ENCODE measurements around the gene DNAJA4. TPM values are rescaled to one million over a fixed set of nuclear protein-coding genes. Genes with fewer than 3 reads are reported as not detected.

DNAJA4 gene
- total RNA-seq, 1 donor from 2014 or later: not detected

GRCh38 chr15:78284758-78285157 is 20.4 kb downstream of the DNAJA4 start:
- peaks cover 2% of the 10 kb centered on the region for H3K36me3 Mint-ChIP-seq (ENCODE audit: low read depth)
- no peaks in the 10 kb centered on the region for H3K4me1 Mint-ChIP-seq
- H3K27ac Mint-ChIP-seq (ENCODE audit: unreplicated experiment): no peak overlapping the region
- H3K4me3 Mint-ChIP-seq: no peak overlapping the region
- H3K9me3 Mint-ChIP-seq: no peaks in the 10 kb centered on the region
- TF ChIP-seq CTCF (conservative IDR thresholded peaks at IDR 0.05): peak; percentile 41
- DNase-seq (ENCODE audit: low read depth, low spot score): no peak
- no peaks in the 10 kb centered on the region for H3K27me3 Mint-ChIP-seq (ENCODE audit: low read depth)

- DNase-seq (ENCODE audit: low read depth, low spot score): no peak
- Mint-ChIP-seq H3K4me1 (no peaks in the 10 kb centered on the region), H3K36me3 (ENCODE audit: low read depth) (no peaks in the 10 kb centered on the region), H3K27me3 (ENCODE audit: low read depth) (no peaks in the 10 kb centered on the region), H3K4me3 (no peak overlapping the region), H3K27ac (ENCODE audit: unreplicated experiment) (no peak overlapping the region), H3K9me3 (no peaks in the 10 kb centered on the region)
- TF ChIP-seq CTCF (conservative IDR thresholded peaks at IDR 0.05): no peak
These were observed 25.9 kb downstream of the DNAJA4 start for GRCh38 chr15:78290222-78290621.

GRCh38 chr15:78291052-78291451 is 26.7 kb downstream of the DNAJA4 start:
- no peak for TF ChIP-seq CTCF (conservative IDR thresholded peaks at IDR 0.05)
- H3K27ac Mint-ChIP-seq (ENCODE audit: unreplicated experiment): no peak overlapping the region
- no peak overlapping the region for H3K4me3 Mint-ChIP-seq
- no peaks in the 10 kb centered on the region for H3K36me3 Mint-ChIP-seq (ENCODE audit: low read depth)
- H3K27me3 Mint-ChIP-seq (ENCODE audit: low read depth): no peaks in the 10 kb centered on the region
- no peaks in the 10 kb centered on the region for H3K4me1 Mint-ChIP-seq
- H3K9me3 Mint-ChIP-seq: no peaks in the 10 kb centered on the region
- DNase-seq (ENCODE audit: low read depth, low spot score): no peak

GRCh38 chr15:78291698-78292097 is 27.3 kb downstream of the DNAJA4 start:
- Mint-ChIP-seq H3K27me3 (ENCODE audit: low read depth) (no peaks in the 10 kb centered on the region), H3K4me3 (no peak overlapping the region), H3K36me3 (ENCODE audit: low read depth) (no peaks in the 10 kb centered on the region), H3K4me1 (no peaks in the 10 kb centered on the region), H3K27ac (ENCODE audit: unreplicated experiment) (no peak overlapping the region), H3K9me3 (no peaks in the 10 kb centered on the region)
- no peak for TF ChIP-seq CTCF (conservative IDR thresholded peaks at IDR 0.05)
- DNase-seq (ENCODE audit: low read depth, low spot score): no peak

GRCh38 chr15:78292219-78292618 is 27.9 kb downstream of the DNAJA4 start:
- Mint-ChIP-seq H3K4me3 (no peak overlapping the region), H3K27ac (ENCODE audit: unreplicated experiment) (peak overlapping the region; percentile 75), H3K27me3 (ENCODE audit: low read depth) (no peaks in the 10 kb centered on the region), H3K4me1 (no peaks in the 10 kb centered on the region), H3K36me3 (ENCODE audit: low read depth) (no peaks in the 10 kb centered on the region), H3K9me3 (no peaks in the 10 kb centered on the region)
- DNase-seq (ENCODE audit: low read depth, low spot score): no peak
- TF ChIP-seq CTCF (conservative IDR thresholded peaks at IDR 0.05): no peak
